Thyroid gland (tissue), 4 donors: ENCODE data around the gene TEX261.

Experiments
- POLR2A ChIP-seq, 2 donors: fragments of 450-650 bp; IDR thresholded peaks; one replicate each; pipeline ENCODE4 v1.6.1; 2017; ENCODE audit warnings: antibody characterized with exemption in 2 of 2, mild to moderate bottlenecking in 2 of 2, moderate library complexity in 1 of 2
- TF ChIP-seq, protein P1 (sequence below), 6 experiments: fragments of 200-600 bp in 3 of 6; fragments of 450-650 bp in 3 of 6; sonication (generic) in 3 of 6; IDR thresholded peaks; one replicate each; pipeline ENCODE4 v1.5.1; 2016 to 2019; ENCODE audit warnings: antibody characterized with exemption in 6 of 6, mild to moderate bottlenecking in 2 of 6, inconsistent platforms in 1 of 6, moderate library complexity in 1 of 6

GRCh38 chr2:70988151-70988550 is 6.5 kb downstream of the TEX261 start:
- no peak for TF ChIP-seq POLR2A (IDR thresholded peaks at IDR 0.05)
- TF ChIP-seq, protein P1, sequence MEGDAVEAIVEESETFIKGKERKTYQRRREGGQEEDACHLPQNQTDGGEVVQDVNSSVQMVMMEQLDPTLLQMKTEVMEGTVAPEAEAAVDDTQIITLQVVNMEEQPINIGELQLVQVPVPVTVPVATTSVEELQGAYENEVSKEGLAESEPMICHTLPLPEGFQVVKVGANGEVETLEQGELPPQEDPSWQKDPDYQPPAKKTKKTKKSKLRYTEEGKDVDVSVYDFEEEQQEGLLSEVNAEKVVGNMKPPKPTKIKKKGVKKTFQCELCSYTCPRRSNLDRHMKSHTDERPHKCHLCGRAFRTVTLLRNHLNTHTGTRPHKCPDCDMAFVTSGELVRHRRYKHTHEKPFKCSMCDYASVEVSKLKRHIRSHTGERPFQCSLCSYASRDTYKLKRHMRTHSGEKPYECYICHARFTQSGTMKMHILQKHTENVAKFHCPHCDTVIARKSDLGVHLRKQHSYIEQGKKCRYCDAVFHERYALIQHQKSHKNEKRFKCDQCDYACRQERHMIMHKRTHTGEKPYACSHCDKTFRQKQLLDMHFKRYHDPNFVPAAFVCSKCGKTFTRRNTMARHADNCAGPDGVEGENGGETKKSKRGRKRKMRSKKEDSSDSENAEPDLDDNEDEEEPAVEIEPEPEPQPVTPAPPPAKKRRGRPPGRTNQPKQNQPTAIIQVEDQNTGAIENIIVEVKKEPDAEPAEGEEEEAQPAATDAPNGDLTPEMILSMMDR (IDR thresholded peaks at IDR 0.05), result no peak
